Superior temporal gyrus (tissue), 1 donor: ENCODE measurements around the gene TRABD2B.

Experiments
- DNase-seq: peaks from one replicate; pipeline ENCODE4 v3.0.0-alpha.2; 2016; ENCODE audit errors: extremely low spot score

Gene TRABD2B

GRCh38 chr1:47758341-47759250 is 238.6 kb downstream of the TRABD2B start:
- DNase-seq, result no peak

GRCh38 chr1:47757226-47757975 is 239.8 kb downstream of the TRABD2B start:
- DNase-seq, result no peak

DNA sequence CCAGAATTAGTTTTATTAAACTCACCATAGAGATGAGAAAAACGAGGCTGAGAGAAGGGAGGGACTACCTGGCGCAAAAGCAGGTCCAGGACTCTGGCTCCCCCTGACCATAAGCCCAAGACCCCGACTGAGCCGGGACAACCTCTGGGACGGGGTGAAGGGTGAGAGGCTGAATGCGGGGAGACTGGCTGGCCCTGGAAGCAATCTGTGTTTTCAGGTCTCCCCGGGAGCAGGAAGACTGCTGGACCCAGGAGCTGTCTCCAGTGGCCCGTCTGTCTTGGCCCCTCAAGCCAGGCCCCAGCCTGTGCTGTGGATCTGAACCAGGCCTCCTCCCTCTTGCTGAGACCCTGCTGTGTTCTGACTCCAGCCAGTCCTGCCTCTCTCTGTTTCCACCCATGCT is 240.8 kb downstream of the TRABD2B start:
- no peak for DNase-seq

- DNase-seq, result no peak
Measured at GRCh38 chr1:47756006-47756405, 241.2 kb downstream of the TRABD2B start.

DNA sequence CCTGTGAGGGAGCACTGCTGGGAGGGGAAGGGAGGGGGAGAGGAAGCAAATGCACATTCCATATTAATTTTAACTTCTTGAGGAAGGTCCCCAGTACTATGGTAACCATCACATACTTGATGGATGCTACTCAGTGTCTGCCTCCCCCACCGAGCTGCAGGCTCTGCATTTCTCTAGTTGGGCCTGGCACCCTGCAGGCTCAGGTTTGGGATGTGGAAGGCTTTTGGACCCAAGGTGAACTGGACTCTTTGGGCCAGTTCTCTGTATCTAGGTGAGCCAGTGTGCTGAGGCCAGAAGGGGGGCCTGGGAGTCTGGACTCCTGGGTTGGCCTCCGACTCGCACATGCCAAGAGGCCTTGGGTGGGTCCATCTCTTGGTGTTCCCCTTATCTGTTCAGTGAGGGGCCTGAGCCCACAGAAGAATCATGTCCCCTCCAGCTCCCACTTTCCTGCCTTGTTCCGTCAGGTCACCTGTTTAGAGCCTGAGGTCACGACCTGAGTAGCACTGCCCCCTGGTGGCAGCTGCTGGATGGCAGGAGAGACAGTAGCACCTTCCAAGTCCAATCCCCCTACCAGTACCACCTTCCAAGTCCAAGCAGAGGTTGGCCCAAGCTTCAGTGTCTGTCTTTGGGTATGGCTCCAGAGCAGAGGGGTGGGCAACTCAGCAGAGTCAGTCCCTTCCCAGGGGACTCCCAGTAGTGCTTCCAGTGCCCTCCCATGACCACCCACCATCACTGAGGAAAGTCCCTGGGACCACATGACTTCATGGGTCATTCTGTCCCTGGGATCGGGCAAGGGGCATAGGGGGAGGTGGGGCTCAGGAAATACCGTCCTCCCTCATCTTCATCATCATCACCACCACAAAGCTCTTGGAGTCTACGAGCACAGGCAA is 241.8 kb downstream of the TRABD2B start:
- DNase-seq, result no peak

DNA sequence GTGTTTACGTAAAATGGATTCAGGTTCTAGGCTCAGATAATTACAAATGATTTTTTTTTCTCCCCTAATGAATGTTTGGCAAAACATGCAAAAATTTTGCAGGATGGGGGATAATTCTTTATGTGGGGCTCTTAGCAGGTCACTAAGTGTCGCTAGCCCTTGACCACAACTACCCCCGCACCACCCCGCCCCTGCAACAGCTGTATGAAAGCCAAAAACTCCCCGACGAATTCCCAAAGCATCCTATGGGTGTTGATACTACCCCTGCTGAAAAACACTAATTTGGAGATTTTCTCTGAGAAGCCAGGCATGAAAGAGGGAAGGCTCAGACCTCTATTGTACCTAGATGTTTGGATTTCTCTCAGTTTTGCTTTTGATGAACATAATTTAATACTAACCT is 243.0 kb downstream of the TRABD2B start:
- DNase-seq, result no peak

GRCh38 chr1:47753808-47754207 is 243.4 kb downstream of the TRABD2B start:
- no peak for DNase-seq

GRCh38 chr1:47752559-47752958 is 244.6 kb downstream of the TRABD2B start:
- DNase-seq, result no peak

- DNase-seq, result no peak
Measured at GRCh38 chr1:47751996-47752451, 245.2 kb downstream of the TRABD2B start.

DNA sequence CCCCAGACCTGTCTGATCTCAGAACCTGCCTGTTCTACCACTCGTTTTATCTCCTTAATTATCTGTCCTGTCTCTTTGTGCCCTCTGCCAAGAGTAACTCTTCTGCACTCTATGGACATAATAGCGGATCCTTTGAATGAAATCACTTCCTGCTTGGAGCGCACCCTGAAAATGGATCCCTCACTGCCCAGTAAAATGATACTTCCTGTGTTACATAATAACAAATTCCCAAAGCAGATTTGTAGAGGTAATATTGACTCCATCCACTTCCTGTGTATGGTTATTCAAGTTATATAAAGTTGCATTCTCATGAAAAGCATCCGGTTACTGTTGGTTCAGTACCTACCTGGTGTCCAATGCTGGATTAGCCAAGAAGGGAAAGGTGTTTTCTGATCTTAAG is 246.0 kb downstream of the TRABD2B start:
- DNase-seq, result no peak

GRCh38 chr1:47745715-47746609 is 251.2 kb downstream of the TRABD2B start:
- no peak for DNase-seq

GRCh38 chr1:47742890-47743760 is 254.1 kb downstream of the TRABD2B start:
- no peak for DNase-seq

DNA sequence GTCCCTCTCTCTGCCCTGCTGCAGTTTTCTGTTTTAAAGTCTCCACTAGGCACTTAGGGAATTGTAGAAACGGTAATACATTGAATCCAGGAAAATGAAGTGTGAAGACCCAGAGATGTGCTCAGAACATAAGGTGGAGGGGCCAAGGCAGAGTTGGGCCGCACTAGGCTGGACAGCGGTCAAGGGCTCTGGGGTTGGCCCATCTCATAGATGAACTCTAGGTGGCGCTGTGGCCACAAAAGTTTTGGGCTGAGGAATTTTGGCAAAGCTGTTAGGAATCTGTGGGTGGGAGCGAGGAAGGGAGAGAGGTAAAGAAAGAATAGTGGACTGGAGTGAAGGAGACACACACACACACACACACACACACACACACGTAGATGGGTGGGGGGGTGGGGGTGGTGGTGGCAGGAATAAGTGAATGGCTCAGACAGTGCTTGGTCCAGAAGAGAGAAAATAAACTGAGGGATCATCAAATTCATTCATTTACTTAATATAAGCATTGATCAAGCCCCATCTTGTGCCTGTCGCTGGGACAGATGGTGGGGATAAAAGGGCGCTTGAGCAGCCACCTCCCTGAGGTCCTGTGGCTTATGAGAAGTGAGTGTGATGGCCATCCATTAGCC is 258.5 kb downstream of the TRABD2B start:
- peak; percentile 29 for DNase-seq

DNA sequence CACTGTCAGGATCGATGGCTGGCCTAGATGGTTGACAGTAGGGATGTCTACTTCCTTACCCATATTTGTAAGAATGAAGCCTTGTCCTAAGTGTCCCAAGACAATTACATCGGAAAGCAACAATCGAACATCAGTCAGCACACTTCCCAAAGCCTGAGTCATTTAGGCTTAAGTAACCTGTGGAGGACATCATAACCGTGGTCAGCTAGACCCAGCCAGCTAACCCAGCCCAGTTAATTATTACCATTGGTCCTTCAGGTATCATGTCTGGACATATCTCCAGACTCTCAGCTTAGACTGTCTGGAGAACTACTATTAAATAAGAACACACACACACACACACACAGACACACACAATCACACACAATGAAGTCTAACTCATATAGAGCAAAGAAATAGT is 264.7 kb downstream of the TRABD2B start:
- no peak for DNase-seq

DNA sequence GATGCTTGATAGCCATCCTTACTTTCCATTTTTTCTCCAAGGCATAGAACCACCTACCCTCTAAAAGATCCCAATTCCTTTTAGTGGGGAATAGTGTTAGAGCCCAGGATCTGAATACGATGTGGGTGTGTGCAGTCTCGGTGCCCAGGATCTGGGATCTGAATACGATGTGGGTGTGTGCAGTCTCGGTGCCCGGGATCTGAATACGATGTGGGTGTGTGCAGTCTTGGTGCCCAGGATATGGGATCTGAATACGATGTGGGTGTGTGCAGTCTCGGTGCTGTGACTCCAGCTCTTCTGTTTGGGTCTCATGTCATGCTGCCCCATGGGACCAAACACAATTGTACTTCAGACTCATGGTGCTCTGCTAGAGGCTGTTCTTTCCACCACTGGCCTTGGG is 265.5 kb downstream of the TRABD2B start:
- no peak for DNase-seq

GRCh38 chr1:47729685-47730084 is 267.5 kb downstream of the TRABD2B start:
- no peak for DNase-seq

DNA sequence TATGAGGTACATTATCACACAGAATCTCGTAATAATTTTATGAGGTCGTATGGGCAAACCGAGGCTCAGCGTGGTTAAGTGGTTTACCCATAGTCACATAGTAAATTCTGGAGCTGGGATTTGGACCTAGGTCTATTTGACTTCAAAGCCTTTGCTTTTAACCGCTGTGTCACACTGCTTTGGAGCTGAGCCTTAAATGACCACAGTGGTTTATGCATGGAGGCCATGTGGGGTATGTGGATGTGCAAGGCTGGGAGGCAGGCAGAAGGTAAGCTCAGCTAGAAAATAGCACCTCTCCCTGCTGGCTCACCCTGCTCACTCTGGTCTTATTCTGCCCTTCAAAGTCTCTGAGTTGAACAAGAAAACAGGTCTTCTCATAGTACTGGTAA is 269.5 kb downstream of the TRABD2B start:
- DNase-seq, result no peak

DNA sequence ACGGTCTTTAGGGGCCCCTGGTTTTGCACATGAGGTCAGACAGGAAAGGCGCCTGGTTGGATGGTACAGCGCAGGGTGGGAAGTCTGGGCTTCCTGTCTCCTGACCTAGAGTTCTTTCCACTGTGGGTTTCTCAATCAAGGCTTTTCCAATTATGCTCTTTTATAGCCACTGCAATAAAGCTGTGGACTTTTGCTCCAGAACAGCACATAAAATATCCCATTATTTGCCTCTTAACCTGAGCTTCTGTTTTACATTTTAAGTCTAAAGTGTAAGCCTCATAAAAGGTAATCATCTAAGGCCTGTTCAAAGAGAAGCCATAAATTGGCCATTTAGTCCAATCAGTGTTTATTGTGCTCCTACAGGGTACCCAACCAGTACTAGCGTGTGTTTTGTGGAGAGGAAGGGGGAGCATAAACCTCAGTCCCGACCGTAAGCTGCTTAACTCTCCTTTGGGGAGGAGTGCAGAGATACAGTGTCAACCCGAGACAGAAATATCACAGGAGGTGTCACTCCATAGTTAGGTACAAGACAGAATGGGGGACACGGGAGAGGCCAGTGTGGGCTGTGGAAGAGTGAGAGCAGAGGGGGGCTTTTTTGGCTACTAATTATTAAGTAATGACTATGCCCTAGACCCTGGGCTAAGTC is 270.0 kb downstream of the TRABD2B start:
- DNase-seq, result no peak
